Keratinocyte (primary cell): Measurements from ENCODE around the gene SCN4A. TPM values are rescaled to one million over a fixed set of nuclear protein-coding genes. Genes with fewer than 3 reads are reported as not detected.

ENCODE experiments used
- DNase-seq: peaks from one replicate; pipeline ENCODE4 v3.0.0-alpha.2; 2011; ENCODE audit warnings: low read depth, missing footprints, low spot score
- FAIRE-seq: peaks from 2 replicates; lab custom pipeline; 2011; peaks lifted over from hg19 to GRCh38; lab: Jason Lieb, UNC
- H2AFZ ChIP-seq: 2 replicates; pipeline ENCODE4 v1.6.0; 2012; ENCODE audit warnings: low read length, control low read depth, inconsistent platforms; ENCODE audit not compliant: control insufficient read depth
- H3K27ac ChIP-seq: 2 replicates; pipeline ENCODE4 v1.5.1; 2011; ENCODE audit warnings: low read length; ENCODE audit not compliant: control insufficient read depth, insufficient read depth
- H3K27me3 ChIP-seq: 3 replicates; pipeline ENCODE4 v1.6.0; 2011; ENCODE audit warnings: low read length; ENCODE audit not compliant: control insufficient read depth, insufficient read depth; ENCODE audit errors: extremely low read depth
- H3K36me3 ChIP-seq, 2 experiments: 2 replicates in 1 of 2; 3 replicates in 1 of 2; pipeline ENCODE4 v1.5.1; 2011; ENCODE audit warnings: low read length in 2 of 2, mild to moderate bottlenecking in 1 of 2; ENCODE audit not compliant: control insufficient read depth in 2 of 2, insufficient read depth in 2 of 2; ENCODE audit errors: extremely low read depth in 1 of 2
- H3K4me1 ChIP-seq: 3 replicates; pipeline ENCODE4 v1.5.1; 2011; ENCODE audit warnings: low read length; ENCODE audit not compliant: control insufficient read depth, insufficient read depth; ENCODE audit errors: extremely low read depth
- H3K4me2 ChIP-seq: 3 replicates; pipeline ENCODE4 v1.6.0; 2011; ENCODE audit warnings: low read depth, low read length; ENCODE audit not compliant: control insufficient read depth, insufficient read depth; ENCODE audit errors: extremely low read depth
- H3K4me3 ChIP-seq, 3 experiments: fragments of 200-600 bp in 1 of 3; sonication (generic) in 1 of 3; 2 replicates in 2 of 3; 3 replicates in 1 of 3; pipeline ENCODE4 v1.5.1; 2011 to 2016; ENCODE audit warnings: low read length in 3 of 3, mild to moderate bottlenecking in 3 of 3, control low read depth in 2 of 3, inconsistent platforms in 1 of 3, low read depth in 1 of 3, mixed read lengths in 1 of 3, mixed run types in 1 of 3, moderate library complexity in 1 of 3; ENCODE audit not compliant: control insufficient read depth in 2 of 3, insufficient read depth in 2 of 3; ENCODE audit errors: extremely low read depth in 1 of 3
- H3K79me2 ChIP-seq: 2 replicates; pipeline ENCODE4 v1.6.0; 2012; ENCODE audit warnings: low read length; ENCODE audit not compliant: control insufficient read depth, insufficient read depth
- H3K9ac ChIP-seq: 3 replicates; pipeline ENCODE4 v1.6.0; 2011; ENCODE audit warnings: low read length; ENCODE audit not compliant: control insufficient read depth, insufficient read depth; ENCODE audit errors: extremely low read depth
- H3K9me1 ChIP-seq: 3 replicates; pipeline ENCODE4 v1.6.0; 2011; ENCODE audit warnings: low read length; ENCODE audit not compliant: control insufficient read depth, insufficient read depth; ENCODE audit errors: extremely low read depth
- H3K9me3 ChIP-seq: 2 replicates; pipeline ENCODE4 v1.5.1; 2012; ENCODE audit warnings: low read depth, low read length; ENCODE audit not compliant: control insufficient read depth
- H4K20me1 ChIP-seq: 3 replicates; pipeline ENCODE4 v1.6.0; 2011; ENCODE audit warnings: low read length; ENCODE audit not compliant: control insufficient read depth, insufficient read depth; ENCODE audit errors: extremely low read depth
- CTCF ChIP-seq, 3 experiments: IDR thresholded peaks in 1 of 3; conservative IDR thresholded peaks in 1 of 3; optimal IDR thresholded peaks in 1 of 3; 2 replicates in 2 of 3; 3 replicates in 1 of 3; pipeline versions ENCODE3 to v1.5.1; 2011; ENCODE audit warnings: low read length in 3 of 3, mild to moderate bottlenecking in 3 of 3, moderate library complexity in 2 of 3, control low read depth in 1 of 3, inconsistent platforms in 1 of 3; ENCODE audit not compliant: insufficient read depth in 2 of 3; ENCODE audit errors: extremely low read depth in 1 of 3
- EZH2 ChIP-seq: IDR thresholded peaks from one replicate; pipeline ENCODE4 v1.6.1; 2012; ENCODE audit warnings: inconsistent platforms, mild to moderate bottlenecking, low read length, moderate library complexity
- dilution Hi-C: fragments of 300-500 bp; cut with MboI; formaldehyde crosslinking; loops from one replicate; pipeline ENCODE4 v1.7.0; 2020; ENCODE audit warnings: low sequenced_read_pairs; ENCODE audit not compliant: extremely low pct_ligation_motif_present
- polyA plus RNA-seq, 5 experiments: library from polyadenylated mRNA; depleted of rRNA in 3 of 5; stranded (reverse) in 3 of 5; stranded (forward) in 1 of 5; unstranded in 1 of 5; fragments of >200 nt; gene quantifications; 1 replicate in 1 of 5; 2 replicates in 3 of 5; 3 replicates in 1 of 5; pipeline versions ENCODE4 v1.2.1 to v1.2.3, GENCODE V29; 2011 to 2012; ENCODE audit warnings: missing spikeins in 2 of 5, low read depth in 1 of 5, low replicate concordance in 1 of 5

Gene SCN4A
- polyA plus RNA-seq, 1 donor (not counting 4 experiments of a cell fraction or from before 2014, with no cell fraction given): not detected

GRCh38 chr17:63941162-63941561 lies 31.6 kb downstream of the SCN4A start:
- H3K27me3 ChIP-seq: peaks cover 4% of the 10 kb centered on the region
- DNase-seq (no peak), FAIRE-seq (no peak)
- dilution Hi-C loops: no loop called here
- no peaks in the 10 kb centered on the region for H3K9me3 ChIP-seq
- no peaks in the 10 kb centered on the region for H3K9me1 ChIP-seq
- H3K36me3 ChIP-seq: no peaks in the 10 kb centered on the region
- H3K79me2 ChIP-seq: no peaks in the 10 kb centered on the region
- H2AFZ ChIP-seq: no peak overlapping the region
- H3K4me2 ChIP-seq: no peak overlapping the region
- no peak for TF ChIP-seq CTCF (optimal IDR thresholded peaks at IDR 0.05 in 1 of 3, IDR thresholded peaks at IDR 0.05 in 1 of 3, conservative IDR thresholded peaks at IDR 0.05 in 1 of 3; ENCODE audit: extremely low read depth in 1 of 3, insufficient read depth in 2 of 3, low read length in 3 of 3)
- no peak for TF ChIP-seq EZH2
- H3K4me3 ChIP-seq: no peak overlapping the region
- no peaks in the 10 kb centered on the region for H3K4me1 ChIP-seq
- H3K27ac ChIP-seq: no peak overlapping the region
- no peak overlapping the region for H3K9ac ChIP-seq
- H4K20me1 ChIP-seq: no peaks in the 10 kb centered on the region

GRCh38 chr17:63940584-63940983 lies 32.1 kb downstream of the SCN4A start:
- H3K27ac ChIP-seq: no peak overlapping the region
- no peak overlapping the region for H3K4me2 ChIP-seq
- H3K9me1 ChIP-seq: no peaks in the 10 kb centered on the region
- dilution Hi-C loops: no loop called here
- no peaks in the 10 kb centered on the region for H3K4me1 ChIP-seq
- no peaks in the 10 kb centered on the region for H4K20me1 ChIP-seq
- no peak overlapping the region for H3K9ac ChIP-seq
- no peak overlapping the region for H3K4me3 ChIP-seq
- no peak overlapping the region for H2AFZ ChIP-seq
- no peaks in the 10 kb centered on the region for H3K79me2 ChIP-seq
- TF ChIP-seq CTCF (optimal IDR thresholded peaks at IDR 0.05 in 1 of 3, IDR thresholded peaks at IDR 0.05 in 1 of 3, conservative IDR thresholded peaks at IDR 0.05 in 1 of 3; ENCODE audit: extremely low read depth in 1 of 3, insufficient read depth in 2 of 3, low read length in 3 of 3): no peak
- no peak for TF ChIP-seq EZH2
- H3K36me3 ChIP-seq: no peaks in the 10 kb centered on the region
- no peaks in the 10 kb centered on the region for H3K9me3 ChIP-seq
- DNase-seq: no peak
- peaks cover 4% of the 10 kb centered on the region for H3K27me3 ChIP-seq
- no peak for FAIRE-seq
